ENCODE measurements around the gene ANKRD39.

GRCh38 chr2:96882230-96882629 is 24.4 kb upstream of the ANKRD39 start:
- TF ChIP-seq CTCF (IDR thresholded peaks at IDR 0.05) (no peak), POLR2AphosphoS5 (IDR thresholded peaks at IDR 0.05; ENCODE audit: low read depth, low read length) (no peak), TCF7L2 (IDR thresholded peaks at IDR 0.05; ENCODE audit: low read depth, low read length) (no peak)
- TF ChIP-seq, protein P1, sequence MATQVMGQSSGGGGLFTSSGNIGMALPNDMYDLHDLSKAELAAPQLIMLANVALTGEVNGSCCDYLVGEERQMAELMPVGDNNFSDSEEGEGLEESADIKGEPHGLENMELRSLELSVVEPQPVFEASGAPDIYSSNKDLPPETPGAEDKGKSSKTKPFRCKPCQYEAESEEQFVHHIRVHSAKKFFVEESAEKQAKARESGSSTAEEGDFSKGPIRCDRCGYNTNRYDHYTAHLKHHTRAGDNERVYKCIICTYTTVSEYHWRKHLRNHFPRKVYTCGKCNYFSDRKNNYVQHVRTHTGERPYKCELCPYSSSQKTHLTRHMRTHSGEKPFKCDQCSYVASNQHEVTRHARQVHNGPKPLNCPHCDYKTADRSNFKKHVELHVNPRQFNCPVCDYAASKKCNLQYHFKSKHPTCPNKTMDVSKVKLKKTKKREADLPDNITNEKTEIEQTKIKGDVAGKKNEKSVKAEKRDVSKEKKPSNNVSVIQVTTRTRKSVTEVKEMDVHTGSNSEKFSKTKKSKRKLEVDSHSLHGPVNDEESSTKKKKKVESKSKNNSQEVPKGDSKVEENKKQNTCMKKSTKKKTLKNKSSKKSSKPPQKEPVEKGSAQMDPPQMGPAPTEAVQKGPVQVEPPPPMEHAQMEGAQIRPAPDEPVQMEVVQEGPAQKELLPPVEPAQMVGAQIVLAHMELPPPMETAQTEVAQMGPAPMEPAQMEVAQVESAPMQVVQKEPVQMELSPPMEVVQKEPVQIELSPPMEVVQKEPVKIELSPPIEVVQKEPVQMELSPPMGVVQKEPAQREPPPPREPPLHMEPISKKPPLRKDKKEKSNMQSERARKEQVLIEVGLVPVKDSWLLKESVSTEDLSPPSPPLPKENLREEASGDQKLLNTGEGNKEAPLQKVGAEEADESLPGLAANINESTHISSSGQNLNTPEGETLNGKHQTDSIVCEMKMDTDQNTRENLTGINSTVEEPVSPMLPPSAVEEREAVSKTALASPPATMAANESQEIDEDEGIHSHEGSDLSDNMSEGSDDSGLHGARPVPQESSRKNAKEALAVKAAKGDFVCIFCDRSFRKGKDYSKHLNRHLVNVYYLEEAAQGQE (IDR thresholded peaks at IDR 0.05; ENCODE audit: insufficient read depth in 1 of 2, low read depth in 2 of 2, low read length in 1 of 2) = no peak
